GM21737 (cell line): Measurements from ENCODE around the gene ZNF804B.
A peak's percentile ranks its signal among the peaks of the same experiment; 100 is the strongest.

Experiments
- ATAC-seq: cut with Tn5 transposase; IDR thresholded peaks from one replicate; pipeline ENCODE4 v1.9.1; 2021; ENCODE audit warnings: mild to moderate bottlenecking, moderate library complexity; ENCODE audit not compliant: unreplicated experiment

Gene ZNF804B

DNA sequence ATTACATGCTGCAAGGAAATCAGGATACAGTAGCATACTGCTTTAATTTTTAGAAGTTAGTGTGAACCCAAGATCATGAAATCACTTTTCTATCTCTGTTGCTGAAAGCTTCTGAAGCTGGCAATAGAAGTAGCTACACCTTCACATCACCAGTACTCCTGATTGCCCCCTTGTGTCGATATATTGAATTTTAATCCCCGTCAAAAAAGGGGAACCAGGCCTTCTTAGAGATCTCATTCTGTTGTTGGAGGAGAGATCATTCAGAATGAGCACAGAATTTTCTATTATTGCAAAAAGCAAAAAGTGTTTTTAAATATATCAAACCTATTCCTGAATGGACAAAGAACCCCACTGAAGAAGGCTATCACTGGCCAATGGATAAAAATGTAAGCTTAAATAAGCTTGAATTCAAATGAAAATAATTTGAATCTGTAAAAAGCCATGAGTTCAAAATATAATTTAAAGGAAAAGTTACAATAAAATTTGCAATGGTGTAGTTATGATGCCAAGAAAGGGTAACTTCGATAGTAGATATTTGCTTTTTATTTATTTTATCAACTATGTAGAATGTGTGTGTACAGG lies 75.7 kb downstream of the ZNF804B start:
- ATAC-seq: peak; percentile 80

- ATAC-seq: no peak
Observed at GRCh38 chr7:88842201-88842600, 82.7 kb downstream of the ZNF804B start.

DNA sequence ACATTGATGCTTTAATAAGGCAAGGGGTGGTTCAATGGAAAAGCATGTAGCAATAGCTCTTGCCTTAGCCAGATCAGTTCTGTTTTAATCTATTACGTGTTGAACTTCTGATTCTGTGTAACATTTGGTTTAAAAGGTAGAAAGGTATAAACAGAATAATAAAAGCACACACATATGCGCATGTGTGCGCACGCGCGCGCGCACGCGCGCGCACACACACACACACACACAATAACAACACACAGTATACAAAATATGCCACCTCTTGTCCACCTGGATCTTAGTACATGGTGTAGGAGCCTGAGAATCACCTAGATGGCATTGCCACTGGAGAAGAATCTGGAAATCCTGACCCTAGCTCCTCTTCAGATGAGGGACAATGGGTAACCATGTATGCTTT lies 85.6 kb downstream of the ZNF804B start:
- ATAC-seq: no peak

DNA sequence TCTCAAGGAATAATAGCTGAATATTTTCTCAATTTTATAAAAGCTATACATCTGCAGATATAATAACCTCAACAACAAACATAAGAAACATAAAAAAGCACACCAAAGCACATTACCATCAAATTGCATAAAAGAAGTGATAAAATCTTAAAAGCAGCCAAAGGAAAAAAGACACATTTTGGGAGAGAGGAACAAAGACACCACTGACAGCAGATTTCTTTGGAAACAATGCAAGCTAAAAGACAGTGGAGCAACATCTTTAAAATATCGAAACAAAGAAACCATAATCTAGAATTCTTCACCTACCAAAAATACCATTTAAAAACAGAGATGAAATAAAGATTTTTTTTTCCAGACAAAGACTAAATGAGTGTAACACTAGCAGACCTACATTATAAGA lies 91.7 kb downstream of the ZNF804B start:
- no peak for ATAC-seq

DNA sequence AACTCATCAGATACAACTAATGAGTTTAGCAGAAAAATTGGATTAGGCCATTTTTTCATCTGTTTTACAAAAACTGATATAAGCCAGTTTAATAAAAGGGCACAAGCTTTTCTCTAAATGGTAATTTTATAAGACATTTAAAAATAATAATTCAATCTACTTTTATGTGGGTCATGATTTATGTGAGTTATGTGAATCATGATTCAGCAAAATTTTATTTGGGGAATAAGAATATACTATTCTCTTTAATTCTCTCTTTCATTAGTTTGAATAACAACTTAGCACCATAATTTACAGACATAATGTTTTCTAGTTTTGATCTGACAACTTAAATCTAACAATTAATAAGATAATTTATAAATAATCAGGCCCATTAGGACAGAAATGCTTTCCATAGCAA lies 99.8 kb downstream of the ZNF804B start:
- no peak for ATAC-seq

DNA sequence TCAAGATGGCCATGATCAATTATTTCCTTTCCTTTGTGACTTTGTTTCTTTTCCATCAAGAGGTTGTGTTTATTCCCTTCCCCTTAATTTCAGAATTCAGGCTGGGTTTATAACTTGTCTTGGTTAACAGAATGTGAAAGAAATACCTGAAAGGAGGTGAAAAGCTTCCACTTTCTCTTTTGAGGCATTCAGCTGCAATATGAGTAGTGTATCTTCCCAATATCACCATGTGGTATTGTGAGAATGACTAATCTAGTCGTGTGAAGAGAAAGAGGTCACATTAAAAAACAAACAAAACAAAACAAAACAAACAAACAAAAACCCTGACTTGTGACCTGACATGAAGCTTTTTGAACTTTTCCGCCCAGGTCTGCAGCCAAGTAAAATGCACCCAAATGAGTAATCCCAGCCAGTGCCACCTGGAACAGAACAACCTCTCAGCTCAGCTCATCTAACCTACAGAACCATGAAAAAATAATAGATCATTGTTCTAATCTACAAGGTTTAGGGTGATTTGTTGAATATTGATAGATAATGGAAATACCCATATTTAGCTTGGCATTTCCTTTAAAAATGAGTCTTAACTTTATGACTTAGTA lies 106.9 kb downstream of the ZNF804B start:
- ATAC-seq: no peak

DNA sequence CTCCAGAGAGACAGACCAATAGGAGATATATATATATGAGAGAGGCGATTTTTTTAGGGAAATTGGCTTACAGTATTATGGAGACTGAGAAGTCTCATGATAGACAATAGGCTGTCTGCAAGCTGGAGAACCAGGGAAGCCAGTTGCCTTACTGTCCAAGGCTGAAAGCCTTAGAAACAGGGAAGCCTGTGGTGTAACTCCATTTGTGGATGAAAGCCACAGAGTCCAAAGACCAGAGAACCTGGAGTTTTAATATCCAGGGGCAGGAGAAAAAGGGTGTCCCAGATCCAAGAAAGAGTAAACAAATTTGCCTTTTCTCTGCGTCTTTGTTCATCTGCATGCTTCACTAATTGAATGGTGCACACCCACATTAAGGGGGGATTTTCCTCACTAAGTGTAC lies 107.7 kb downstream of the ZNF804B start:
- ATAC-seq: no peak

DNA sequence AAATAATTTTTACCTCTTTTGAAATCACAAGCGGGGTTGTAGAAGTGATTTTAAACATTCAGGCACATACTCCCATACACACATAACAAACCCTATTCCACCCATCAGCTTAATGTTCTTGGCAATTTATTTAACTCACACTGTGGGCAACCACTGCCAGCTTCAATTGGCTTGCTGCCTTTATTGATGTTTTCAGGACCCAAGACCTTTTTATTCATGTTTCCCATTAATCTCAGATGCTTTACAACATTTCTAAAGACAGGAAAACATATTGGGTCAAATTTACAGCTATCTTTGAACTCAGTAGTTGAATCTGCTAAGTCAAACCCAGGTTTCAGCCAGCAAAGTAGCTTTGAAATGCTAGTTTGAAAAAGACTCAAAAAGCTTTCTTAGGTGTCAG lies 109.0 kb downstream of the ZNF804B start:
- no peak for ATAC-seq

DNA sequence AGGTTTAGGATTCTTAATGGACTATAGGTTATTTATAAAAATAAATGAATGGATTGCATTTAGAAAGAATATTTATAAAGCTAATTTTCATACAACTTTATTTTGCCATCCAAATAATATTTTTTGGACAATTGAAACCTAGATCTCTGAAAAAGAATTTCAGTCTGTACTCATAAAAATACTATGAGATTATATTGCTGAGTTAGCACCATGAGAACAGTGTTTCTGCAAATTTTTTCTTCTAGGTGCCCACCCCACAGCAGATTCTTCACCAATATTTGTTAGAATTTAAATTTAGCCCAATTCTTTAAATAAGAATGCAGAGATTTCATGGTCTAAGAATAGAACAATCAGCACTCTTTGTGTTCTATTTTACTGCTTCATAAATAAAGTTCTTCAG lies 121.6 kb downstream of the ZNF804B start:
- ATAC-seq: no peak

- no peak for ATAC-seq
Observed at GRCh38 chr7:88885131-88885530, 125.6 kb downstream of the ZNF804B start.

DNA sequence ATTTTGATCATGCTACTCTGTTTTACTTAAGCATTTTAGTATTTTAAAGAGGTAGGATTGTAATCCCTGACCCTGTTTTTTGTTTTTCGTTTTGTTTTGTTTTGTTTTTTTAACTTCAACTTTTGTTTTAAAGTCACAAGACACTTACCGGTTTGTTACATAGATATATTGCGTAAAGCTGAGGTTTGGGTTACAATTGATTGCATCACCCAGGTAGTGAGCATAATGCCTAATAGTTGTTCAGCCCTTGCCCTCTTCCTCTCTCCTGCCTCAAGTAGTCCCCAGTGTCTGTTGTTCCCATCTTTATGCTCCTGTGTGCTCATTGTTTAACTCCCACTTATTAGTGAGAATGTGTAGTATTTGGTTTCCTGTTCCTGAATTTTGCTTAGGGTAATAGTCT lies 129.2 kb downstream of the ZNF804B start:
- no peak for ATAC-seq

DNA sequence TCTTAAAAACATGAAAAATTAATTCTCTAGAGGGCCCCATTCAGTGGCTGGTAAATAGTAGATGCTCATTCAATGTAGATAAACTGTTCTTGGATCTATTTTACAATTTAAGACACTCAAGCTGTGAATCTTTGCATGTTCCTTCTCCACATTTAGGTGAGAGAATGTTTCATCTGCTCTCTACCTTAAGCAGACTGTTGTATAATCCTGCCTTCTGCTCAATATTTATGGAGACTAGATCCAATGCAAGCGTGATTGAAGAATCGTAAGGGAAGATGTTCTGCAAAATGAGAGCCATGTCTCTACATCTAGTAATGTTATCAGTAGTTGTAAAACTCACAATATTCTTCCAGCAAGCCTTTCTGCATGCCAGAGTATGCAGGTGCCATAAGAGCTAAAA lies 151.0 kb downstream of the ZNF804B start:
- no peak for ATAC-seq

- ATAC-seq: no peak
Observed at GRCh38 chr7:88912852-88913251, 153.4 kb downstream of the ZNF804B start.

DNA sequence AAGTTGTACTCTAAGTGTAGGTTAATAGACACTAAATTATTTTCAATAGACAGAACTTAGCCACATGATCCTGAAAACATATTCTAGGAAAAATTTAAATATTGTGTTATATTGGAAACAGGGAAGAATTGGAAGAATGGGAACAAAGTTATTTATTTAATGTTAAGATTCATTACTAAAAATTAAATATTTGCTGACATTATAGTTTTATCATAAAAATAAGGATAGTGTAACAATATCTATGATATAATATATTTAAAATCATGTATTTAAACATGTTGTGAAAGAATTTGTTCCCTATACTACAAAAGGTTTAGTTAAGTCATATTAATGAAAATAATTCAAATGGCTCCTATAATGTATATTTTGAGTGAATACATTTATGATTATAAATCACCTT lies 156.1 kb downstream of the ZNF804B start:
- no peak for ATAC-seq

DNA sequence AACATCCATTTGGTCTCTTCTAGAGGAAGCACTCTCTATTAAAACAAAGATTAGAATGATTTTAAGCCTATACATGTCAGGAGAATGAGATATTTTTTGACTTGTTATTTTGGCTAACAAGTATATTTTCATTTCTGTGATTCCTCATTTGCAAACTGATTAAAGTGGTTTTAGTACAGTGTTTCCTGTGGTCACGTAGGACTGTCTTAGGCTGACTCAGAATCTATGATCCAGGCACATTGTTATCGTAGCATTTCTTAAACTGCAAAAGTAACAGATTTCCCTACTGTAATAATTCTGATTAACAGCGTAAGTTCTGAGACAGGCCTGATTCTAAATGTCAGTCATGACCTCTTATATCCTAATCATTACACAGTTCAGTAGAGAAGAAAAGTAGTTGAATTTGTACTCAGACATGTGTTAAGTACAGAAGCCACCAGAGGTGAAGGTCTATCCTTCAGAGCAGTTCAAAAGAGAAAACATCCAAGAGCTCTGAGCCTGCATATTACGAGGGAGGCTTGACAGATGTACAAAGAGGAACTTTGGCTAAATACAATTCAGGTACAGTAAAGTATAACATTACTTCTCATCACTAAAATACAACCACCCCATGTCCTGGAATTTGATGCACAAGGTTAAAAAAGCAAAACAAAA lies 160.1 kb downstream of the ZNF804B start:
- no peak for ATAC-seq

GRCh38 chr7:88922944-88923343 lies 163.4 kb downstream of the ZNF804B start:
- ATAC-seq: no peak

DNA sequence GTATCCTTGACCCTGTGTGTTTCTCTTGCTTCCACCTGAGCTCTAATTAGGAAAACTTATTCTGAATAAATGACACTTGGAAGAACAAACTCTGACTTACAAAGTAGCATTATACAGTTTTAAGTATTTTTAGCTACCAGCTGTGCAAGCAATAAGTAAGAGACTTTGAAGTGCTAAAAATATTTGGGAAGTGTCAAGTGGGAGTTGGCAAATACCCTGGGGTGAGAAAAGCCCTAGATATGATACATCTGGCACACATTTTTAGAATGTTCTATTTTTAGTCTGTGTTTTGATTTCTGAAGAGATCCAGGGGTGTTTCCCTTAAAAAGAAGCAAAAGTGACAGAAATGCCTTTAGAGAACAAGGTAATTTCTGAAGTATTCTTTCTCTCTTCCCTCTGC lies 168.8 kb downstream of the ZNF804B start:
- no peak for ATAC-seq

DNA sequence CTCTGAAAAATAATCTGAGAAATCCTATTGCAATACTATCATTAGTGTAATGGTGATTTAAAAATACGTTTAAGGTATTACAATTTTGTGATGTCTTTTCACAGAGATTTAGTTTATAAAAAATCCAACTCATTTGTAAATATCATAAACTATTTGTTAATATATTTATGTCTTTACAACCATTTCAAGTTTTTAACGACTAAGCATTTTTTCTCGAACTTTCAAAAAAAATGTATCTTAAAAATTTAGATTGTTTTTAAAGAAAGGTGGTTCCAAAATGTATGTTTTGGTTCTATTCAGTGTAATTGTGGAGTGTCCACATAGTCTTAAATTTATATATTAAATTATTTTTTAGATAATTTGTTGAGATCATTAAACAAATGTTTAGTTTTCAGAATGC lies 170.2 kb downstream of the ZNF804B start:
- ATAC-seq: no peak

- no peak for ATAC-seq
Observed at GRCh38 chr7:88933285-88933684, 173.8 kb downstream of the ZNF804B start.

DNA sequence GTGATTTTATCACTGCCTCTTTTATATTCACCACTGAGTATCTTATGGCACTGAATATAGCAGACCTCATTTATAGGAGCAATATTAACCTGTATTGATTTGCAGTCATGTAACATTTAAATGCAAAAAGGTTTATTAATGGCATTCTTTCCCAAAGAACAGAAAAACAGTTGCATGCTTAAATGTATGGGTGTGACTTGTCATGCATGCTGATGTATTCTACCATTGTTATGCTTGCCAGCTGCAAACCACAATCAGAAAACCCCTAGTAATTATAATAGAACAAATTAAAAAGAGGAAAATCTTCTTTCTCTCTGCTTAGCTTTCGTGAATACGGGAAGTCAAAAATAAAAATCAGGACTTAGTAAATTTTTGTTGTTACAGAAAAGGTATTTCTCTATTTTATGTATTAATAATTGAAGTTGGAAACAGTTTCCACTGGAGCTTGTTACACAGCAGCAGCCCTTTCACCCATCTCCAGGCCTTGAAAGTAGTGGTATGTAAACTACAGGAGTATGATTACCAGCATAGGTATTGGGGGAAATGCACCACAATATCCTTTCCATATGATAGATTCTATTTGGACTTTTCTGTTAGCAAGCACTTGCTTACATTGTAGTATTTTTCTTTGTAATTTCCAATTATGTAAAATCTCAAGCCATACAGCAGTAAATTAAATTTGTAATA lies 183.5 kb downstream of the ZNF804B start:
- ATAC-seq: no peak

DNA sequence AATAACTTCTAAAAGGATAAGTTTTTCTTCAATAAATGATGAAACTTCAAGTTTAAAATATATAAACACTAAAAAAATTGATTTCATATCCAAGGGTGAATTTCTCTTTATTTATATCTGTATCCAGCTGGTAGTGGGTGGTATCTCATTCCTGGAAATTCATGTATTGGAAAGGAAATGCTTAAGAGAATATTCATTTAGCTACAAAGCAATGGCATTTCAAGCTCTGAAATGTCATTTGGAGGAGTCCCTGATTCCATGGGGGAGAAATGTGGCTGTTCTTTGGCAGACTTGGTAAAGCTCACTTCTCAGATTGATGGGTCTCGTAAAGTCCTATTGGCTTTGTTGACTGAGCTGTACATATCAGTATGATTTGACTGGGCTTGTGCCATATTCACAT lies 192.3 kb downstream of the ZNF804B start:
- ATAC-seq: no peak

- ATAC-seq: no peak
Observed at GRCh38 chr7:88964418-88964817, 204.9 kb downstream of the ZNF804B start.
